Mammary epithelial cell (primary cell): ENCODE results near the gene SLC47A2.

Experiments used
- CTCF ChIP-seq, 2 donors: IDR thresholded peaks in 1 of 2; conservative IDR thresholded peaks in 1 of 2; 2 replicates each; pipeline ENCODE4 v1.5.1; 2011 to 2012; ENCODE audit warnings: inconsistent platforms in 2 of 2, low read length in 2 of 2, mild to moderate bottlenecking in 2 of 2, control low read depth in 1 of 2, low read depth in 1 of 2; ENCODE audit not compliant: insufficient read depth in 1 of 2; ENCODE audit errors: extremely low read depth in 1 of 2
- EZH2 ChIP-seq: IDR thresholded peaks from 2 replicates; pipeline ENCODE4 v1.6.1; 2012; ENCODE audit warnings: low read length, inconsistent platforms, borderline replicate concordance

- TF ChIP-seq EZH2 (no peak), CTCF (conservative IDR thresholded peaks at IDR 0.05 in 1 of 2, IDR thresholded peaks at IDR 0.05 in 1 of 2; ENCODE audit: extremely low read depth in 1 of 2, insufficient read depth in 1 of 2, low read depth in 1 of 2, low read length in 2 of 2) (no peak)
These were observed 68.5 kb downstream of the SLC47A2 start for GRCh38 chr17:19647697-19648474.
